Pancreas (tissue), 10 donors: ENCODE results near the gene LIF. TPM values are rescaled to one million over a fixed set of nuclear protein-coding genes. Genes with fewer than 3 reads are reported as not detected.

Source experiments
- ATAC-seq, 4 donors: fragments of 200-7000 bp; cut with Tn5 transposase; one replicate each; pipeline versions ENCODE4 v1.8.0 to v1.9.1; 2020; ENCODE audit warnings: mild to moderate bottlenecking in 4 of 4, moderate library complexity in 4 of 4
- DNase-seq, 6 donors: peaks; one replicate each; pipeline ENCODE4 v3.0.0-alpha.2; 2020
- FAIRE-seq: peaks from 2 replicates; lab custom pipeline; 2012; peaks lifted over from hg19 to GRCh38; lab: Jason Lieb, UNC
- H3K27ac ChIP-seq, 4 donors: fragments of 200-600 bp; sonication (generic); 1 replicate in 3 of 4; 2 replicates in 1 of 4; pipeline versions ENCODE4 v1.5.0 to v1.8.0; 2020
- H3K27me3 ChIP-seq, 4 donors: fragments of 200-600 bp; one replicate each; pipeline ENCODE4 v1.8.0; 2021
- H3K36me3 ChIP-seq, 3 donors: fragments of 200-600 bp; sonication (generic) in 1 of 3; one replicate each; pipeline versions ENCODE4 v1.5.0 to v1.8.0; 2020 to 2021
- H3K4me1 ChIP-seq, 3 donors: fragments of 200-600 bp; one replicate each; pipeline ENCODE4 v1.8.0; 2021
- H3K4me3 ChIP-seq, 4 donors: fragments of 200-600 bp; sonication (generic) in 2 of 4; one replicate each; pipeline versions ENCODE4 v1.5.0 to v1.8.0; 2020 to 2021
- H3K9me3 ChIP-seq, 4 donors: fragments of 200-600 bp; one replicate each; pipeline ENCODE4 v1.8.0; 2021
- CTCF ChIP-seq, 4 donors: fragments of 200-600 bp; sonication (generic) in 3 of 4; IDR thresholded peaks; one replicate each; pipeline versions ENCODE4 v1.5.0 to v1.8.0; 2021; ENCODE audit warnings: antibody characterized with exemption in 4 of 4
- WGBS, 2 donors: extraction: QIAGEN DNeasy Blood & Tissue Kit; methylation state at CpG; one replicate each; pipeline ENCODE4 v1.1.7; 2013; 5-methylcytosine and 5-hydroxymethylcytosine counted together
- intact Hi-C, 3 donors: fragments of 100-400 bp; cut with DNase I; formaldehyde crosslinking; loops; one replicate each; pipeline versions ENCODE4 v1.11.1 to v1.14.2; 2022
- polyA plus RNA-seq, 2 donors: library from polyadenylated mRNA; stranded (reverse); fragments of 200-250 nt; gene quantifications; one replicate each; pipeline ENCODE4 v1.2.3, GENCODE V29; 2013
- total RNA-seq, 6 donors: library from RNA; stranded (reverse); fragmentation: NEBNext Ultra II Directional in 4 of 6; extraction: Animal tissue kit (Norgen Biotek cat#: 25700) in 4 of 6; gene quantifications; one replicate each; pipeline versions ENCODE4 v1.2.1 to v1.2.4, GENCODE V29; 2021 to 2023
- donor health status: healthy with polysubstance abuse.
- donor health status: DM: no; HTN: no; CAD: no; lungs with moderate emphysema.
- donor health status: DM: no; HTN: no; CAD: no.
- donor health status: control.
- donor health status: control.
- donor health status: Bipolar disorder and iron deficiency.
- donor health status: DM: yes; HTN: yes; CAD: no.
- donor health status: DM: no; HTN: no; CAD: no.
- donor health status: DM: no; HTN: no; CAD: no.
- donor health status: DM: yes; HTN: yes; CAD: no.

The LIF gene
- total and polyA plus RNA-seq, 8 donors = 0.32 to 5.8 (median 2.3) TPM

DNA sequence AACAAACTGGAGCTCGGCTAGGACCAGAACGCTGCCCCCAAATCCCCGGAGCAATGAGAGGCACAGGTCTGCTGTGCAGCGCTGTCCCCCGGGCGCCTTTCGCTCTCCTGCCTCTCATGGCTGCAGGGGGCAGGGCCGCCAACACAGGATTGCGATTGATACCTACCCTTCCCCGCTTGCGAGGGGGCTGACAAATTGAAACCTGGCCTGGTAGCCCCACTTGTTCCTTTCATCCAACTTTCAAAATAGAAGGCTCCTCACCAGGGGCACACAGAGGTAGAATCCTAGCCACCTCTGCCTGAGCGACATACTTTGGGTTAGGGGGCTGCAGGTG is 43.4 kb upstream of the LIF start:
- H3K27ac ChIP-seq = peak overlapping the region; percentile 46 to 80 (median 76)
- H3K36me3 ChIP-seq = peaks cover 0 to 25% (median 3%) of the 10 kb centered on the region in 3 donors
- TF ChIP-seq CTCF (IDR thresholded peaks at IDR 0.05) = no peak
- 22 to 30% methylated on average over 12 of the region's 12 CpGs for WGBS, 2 donors
- FAIRE-seq (no peak), DNase-seq (no peak), ATAC-seq (peak; percentile 4 to 12 (median 8))
- H3K4me3 ChIP-seq = peak overlapping the region in 3 of 4 donors; percentile 73 to 96 (median 85)
- peaks cover 10 to 23% (median 22%) of the 10 kb centered on the region in 3 donors for H3K4me1 ChIP-seq
- intact Hi-C loops = loop anchor here in 2 of 3 donors (5.0 kb wide), 2 partner anchors 92 to 97 kb away; partner anchors contain the start of gene RNF215 (in 1 of the 2)
- no peaks in the 10 kb centered on the region for H3K9me3 ChIP-seq
- no peaks in the 10 kb centered on the region for H3K27me3 ChIP-seq

DNA sequence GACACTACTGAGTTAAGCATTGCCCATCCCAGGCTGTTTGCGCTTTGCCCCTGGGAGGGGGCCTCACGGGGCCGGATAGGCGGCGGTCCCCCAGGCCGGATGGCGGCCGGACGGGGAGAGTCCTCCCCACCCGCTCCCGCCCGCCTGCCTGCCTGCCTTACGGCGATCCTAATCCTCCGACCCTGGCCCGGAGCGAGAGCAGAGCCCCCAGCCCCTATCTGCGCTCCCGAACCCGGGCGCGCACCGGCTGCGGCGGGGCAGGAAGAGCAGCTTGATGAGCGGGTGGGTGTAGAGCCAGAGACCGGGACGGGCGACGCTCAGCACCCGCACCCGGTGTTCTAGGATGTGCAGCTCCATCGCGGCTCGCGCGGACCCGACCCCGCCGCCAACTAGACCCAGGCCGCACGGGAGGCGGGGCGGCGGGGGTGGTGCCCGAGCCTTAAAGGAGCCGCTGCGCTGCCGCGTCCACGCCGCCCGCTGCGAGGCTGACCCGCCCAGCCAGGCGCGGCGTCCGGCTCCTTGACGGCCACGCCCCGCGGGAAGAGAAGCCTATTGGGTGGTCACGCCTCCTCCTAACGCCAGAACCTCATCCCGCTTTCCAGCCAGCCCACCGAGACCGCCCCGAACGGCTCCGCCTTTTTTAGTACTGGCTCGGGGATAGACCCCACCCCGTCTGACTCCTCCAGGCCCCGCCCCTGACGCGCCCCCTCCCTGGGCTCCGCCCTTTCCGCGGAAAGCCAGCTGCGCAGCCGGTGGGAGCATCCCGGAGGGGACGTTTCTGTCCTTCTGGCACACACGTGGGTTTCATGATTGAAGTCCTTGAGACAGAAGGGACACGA is 42.8 kb upstream of the LIF start, which contains the start of gene CASTOR1:
TSS of gene CASTOR1 (minus strand) at position 365 of the 839 bp plus-strand sequence. CDS start at position 357, 8 bp downstream.
- ATAC-seq = peak; percentile 86 to 88 (median 86)
- no peak for TF ChIP-seq CTCF (IDR thresholded peaks at IDR 0.05)
- no peak for FAIRE-seq

GRCh38 chr22:30288419-30289140 is 42.0 kb upstream of the LIF start:
- FAIRE-seq (no peak), DNase-seq (peak in 2 of 6 donors; percentile 54 to 74), ATAC-seq (no peak)
- peaks cover 0 to 16% (median 3%) of the 10 kb centered on the region in 3 donors for H3K36me3 ChIP-seq
- TF ChIP-seq CTCF (IDR thresholded peaks at IDR 0.05) = no peak
- intact Hi-C loops = loop anchor here in 2 of 3 donors (5.0 kb wide), 2 partner anchors 94 to 99 kb away; partner anchors contain the start of gene RNF215 (in 1 of the 2)
- H3K4me1 ChIP-seq = peaks cover 10 to 23% (median 22%) of the 10 kb centered on the region in 3 donors
- H3K9me3 ChIP-seq = no peaks in the 10 kb centered on the region
- no peaks in the 10 kb centered on the region for H3K27me3 ChIP-seq
- H3K4me3 ChIP-seq = peak overlapping the region; percentile 73 to 96 (median 84)
- H3K27ac ChIP-seq = peak overlapping the region; percentile 68 to 80 (median 74)
- WGBS, 2 donors = 11 to 14% methylated on average over 27 of the region's 27 CpGs

More for the DNA sequence above, 42.8 kb upstream of the LIF start, which contains the start of gene CASTOR1:
- peak; percentile 95 to 99 (median 98) for DNase-seq
- Histone ChIP-seq H3K4me3 (peak within 1 kb of the TSS; percentile 73 to 96 (median 84)), H3K27ac (peak within 1 kb of the TSS; percentile 68 to 80 (median 76)), H3K9me3 (no peaks in the 10 kb centered on the region), H3K4me1 (peaks cover 10 to 23% (median 22%) of the 10 kb centered on the region in 3 donors), H3K36me3 (peaks cover 0 to 22% (median 3%) of the 10 kb centered on the region in 3 donors), H3K27me3 (no peaks in the 10 kb centered on the region)
- intact Hi-C loops = loop anchor here in 2 of 3 donors (5.0 kb wide), 2 partner anchors 93 to 98 kb away; partner anchors contain the start of gene RNF215 (in 1 of the 2)
- 0% methylated on average over 51 to 85 of the region's 85 CpGs for WGBS, 2 donors

DNA sequence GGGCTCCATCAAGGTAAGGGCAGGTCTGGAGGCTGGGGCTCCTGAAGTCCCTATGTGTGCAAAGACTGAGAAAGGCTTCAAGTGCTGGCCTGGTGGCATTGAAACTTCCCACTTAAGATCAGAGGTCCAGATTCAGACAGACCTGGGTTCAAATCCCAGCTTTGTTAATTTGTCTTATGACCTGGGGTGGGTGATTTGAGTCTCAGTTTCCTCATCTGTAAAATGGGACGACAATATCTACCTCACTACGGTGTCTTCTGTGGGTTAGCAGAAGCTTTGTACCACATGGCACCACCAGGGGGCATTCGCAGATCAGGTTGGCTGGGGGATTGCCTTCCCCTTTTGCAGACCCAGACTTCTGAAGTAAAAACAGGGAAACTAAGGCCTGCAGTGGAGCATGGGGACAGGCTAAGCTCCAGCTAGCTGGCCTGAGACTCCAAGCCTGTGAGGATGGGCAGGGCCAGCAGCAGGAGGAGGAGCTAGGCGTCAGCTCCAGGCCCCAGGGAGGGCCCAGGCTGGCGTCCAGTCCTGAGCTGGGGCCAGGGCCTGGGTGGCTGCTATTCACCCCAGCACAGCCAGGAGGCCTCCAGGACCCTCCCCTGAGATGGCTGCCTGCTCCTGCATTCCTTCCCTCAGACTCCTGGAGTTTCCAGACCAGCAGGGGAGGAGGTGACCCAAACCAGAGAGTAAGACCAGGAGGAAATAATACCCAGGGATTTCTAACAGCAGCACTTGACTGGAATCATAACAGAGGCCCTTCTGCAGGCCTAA is 41.3 kb upstream of the LIF start:
- peak; percentile 57 for FAIRE-seq
- Histone ChIP-seq H3K27ac (peak overlapping the region in 3 of 4 donors; percentile 16 to 76 (median 19)), H3K4me3 (peak overlapping the region in 3 of 4 donors; percentile 83 to 96 (median 85)), H3K27me3 (no peaks in the 10 kb centered on the region), H3K4me1 (peaks cover 10 to 23% (median 22%) of the 10 kb centered on the region in 3 donors), H3K36me3 (peaks cover 0 to 9% (median 2%) of the 10 kb centered on the region in 3 donors), H3K9me3 (no peaks in the 10 kb centered on the region)
- intact Hi-C loops = loop anchor here in 2 of 3 donors (5.0 kb wide), 2 partner anchors 94 to 99 kb away; partner anchors contain the start of gene RNF215 (in 1 of the 2)
- TF ChIP-seq CTCF (IDR thresholded peaks at IDR 0.05) = peak; percentile 52 to 61 (median 56)
- WGBS, 2 donors = 13 to 21% methylated on average over 5 of the region's 5 CpGs
- peak; percentile 80 to 92 (median 84) for DNase-seq
- ATAC-seq = peak; percentile 56 to 73 (median 68)
